Lung (tissue), 12 donors: ENCODE data around the gene STK16. TPM values are rescaled to one million over a fixed set of nuclear protein-coding genes. Genes with fewer than 3 reads are reported as not detected.

Source experiments
- ATAC-seq: fragments of 200-7000 bp; cut with Tn5 transposase; one replicate; pipeline ENCODE4 v1.9.1; 2020; ENCODE audit warnings: moderate number of reproducible peaks; ENCODE audit not compliant: insufficient read depth, low FRiP score
- DNase-seq, 3 donors: peaks; one replicate each; pipeline ENCODE4 v3.0.0-alpha.2; 2013 to 2017
- H3K27ac ChIP-seq, 2 donors: one replicate each; pipeline ENCODE4 v1.5.1; 2013; ENCODE audit warnings: mild to moderate bottlenecking in 2 of 2, moderate library complexity in 2 of 2, control low read depth in 1 of 2, inconsistent platforms in 1 of 2, low read depth in 1 of 2, low read length in 1 of 2
- H3K27me3 ChIP-seq, 3 donors: one replicate each; pipeline ENCODE4 v1.5.1; 2013; ENCODE audit warnings: low read length in 2 of 3; ENCODE audit not compliant: control insufficient read depth in 3 of 3, insufficient read depth in 3 of 3
- H3K36me3 ChIP-seq, 4 donors: one replicate each; pipeline ENCODE4 v1.5.1; 2013; ENCODE audit warnings: low read length in 4 of 4, mild to moderate bottlenecking in 1 of 4, moderate library complexity in 1 of 4; ENCODE audit not compliant: control insufficient read depth in 4 of 4, insufficient read depth in 4 of 4
- H3K4me1 ChIP-seq, 5 donors: one replicate each; pipeline ENCODE4 v1.5.1; 2013; ENCODE audit warnings: low read length in 5 of 5, mild to moderate bottlenecking in 2 of 5, moderate library complexity in 1 of 5; ENCODE audit not compliant: control insufficient read depth in 5 of 5, insufficient read depth in 5 of 5
- H3K4me3 ChIP-seq: one replicate; pipeline ENCODE4 v1.5.1; 2013; ENCODE audit warnings: mild to moderate bottlenecking, control low read depth, moderate library complexity
- H3K9ac ChIP-seq, 2 donors: one replicate each; pipeline ENCODE4 v1.5.1; 2013; ENCODE audit warnings: low read length in 2 of 2, control low read depth in 1 of 2; ENCODE audit not compliant: insufficient read depth in 1 of 2
- H3K9me3 ChIP-seq, 4 donors: one replicate each; pipeline ENCODE4 v1.5.1; 2013; ENCODE audit warnings: low read length in 3 of 4, mild to moderate bottlenecking in 1 of 4, moderate library complexity in 1 of 4; ENCODE audit not compliant: control insufficient read depth in 4 of 4, insufficient read depth in 3 of 4
- CTCF ChIP-seq: IDR thresholded peaks from 2 replicates; pipeline ENCODE4 v1.5.1; 2012; ENCODE audit warnings: mild to moderate bottlenecking; ENCODE audit errors: control extremely low read depth, extremely low read depth
- WGBS, 2 donors: extraction: QIAGEN DNeasy Blood & Tissue Kit; methylation state at CpG; one replicate each; pipeline ENCODE4 v1.1.7; 2013; 5-methylcytosine and 5-hydroxymethylcytosine counted together
- polyA plus RNA-seq, 2 donors: library from polyadenylated mRNA; stranded (reverse); fragments of 200-250 nt; gene quantifications; one replicate each; pipeline ENCODE4 v1.2.1, GENCODE V29; 2013
- total RNA-seq, 2 donors: library from RNA; depleted of rRNA in 1 of 2; stranded (reverse); fragments of >200 nt in 1 of 2; gene quantifications; one replicate each; pipeline ENCODE4 v1.2.1, GENCODE V29; 2014 to 2021
- donor health status: control.
- donor health status: control.
- donor health status: Bipolar disorder and iron deficiency.
- donor health status: healthy.
- donor health status: DM: yes; HTN: yes; CAD: no.

Gene STK16
- total and polyA plus RNA-seq, 4 donors = 16.2 to 50.5 (median 25.4) TPM

- peak within 1 kb of the TSS; percentile 86 to 93 for H3K27ac ChIP-seq
- peak; percentile 99 for DNase-seq
- 1 to 2% methylated on average over 39 to 65 of the region's 65 CpGs for WGBS, 2 donors
- ATAC-seq = peak; percentile 96
- H3K4me1 ChIP-seq = peaks cover 8 to 20% (median 10%) of the 10 kb centered on the region in 5 donors
- no peaks in the 10 kb centered on the region for H3K27me3 ChIP-seq
- H3K36me3 ChIP-seq = peaks cover 0 to 23% (median 20%) of the 10 kb centered on the region in 4 donors
- no peak for TF ChIP-seq CTCF
- H3K9ac ChIP-seq = peak within 1 kb of the TSS; percentile 78 to 94
- no peaks in the 10 kb centered on the region for H3K9me3 ChIP-seq
- H3K4me3 ChIP-seq = peak within 1 kb of the TSS; percentile 78
Measured at GRCh38 chr2:219279151-219279915, 34.1 kb downstream of the STK16 start, which contains the start of gene DNAJB2. Gene DNAJB2 (plus strand): TSS chr2:219279366. CDS start chr2:219279834, 468 bp downstream.

GRCh38 chr2:219279916-219280516, 34.7 kb downstream of the STK16 start:
- Histone ChIP-seq H3K9me3 (no peaks in the 10 kb centered on the region), H3K36me3 (peaks cover 1 to 30% (median 23%) of the 10 kb centered on the region in 4 donors), H3K27me3 (no peaks in the 10 kb centered on the region), H3K9ac (peak overlapping the region; percentile 78 to 94), H3K4me1 (peaks cover 8 to 20% (median 10%) of the 10 kb centered on the region in 5 donors), H3K4me3 (peak overlapping the region; percentile 78), H3K27ac (peak overlapping the region; percentile 86 to 93)
- DNase-seq = no peak
- 50 to 61% methylated on average over 12 of the region's 12 CpGs for WGBS, 2 donors
- no peak for ATAC-seq
- TF ChIP-seq CTCF = no peak

GRCh38 chr2:219280651-219281050, 35.4 kb downstream of the STK16 start:
- no peak for DNase-seq
- H3K9ac ChIP-seq = no peak overlapping the region
- WGBS, 2 donors = 93 to 95% methylated on average over 4 of the region's 4 CpGs
- H3K4me3 ChIP-seq = no peak overlapping the region
- no peak for TF ChIP-seq CTCF
- no peak overlapping the region for H3K27ac ChIP-seq
- no peaks in the 10 kb centered on the region for H3K27me3 ChIP-seq
- peaks cover 8 to 20% (median 10%) of the 10 kb centered on the region in 5 donors for H3K4me1 ChIP-seq
- no peak for ATAC-seq
- H3K9me3 ChIP-seq = no peaks in the 10 kb centered on the region
- H3K36me3 ChIP-seq = peaks cover 5 to 36% (median 26%) of the 10 kb centered on the region in 4 donors
